ENCODE data around the gene GPC6. TPM values are rescaled to one million over a fixed set of nuclear protein-coding genes. Genes with fewer than 3 reads are reported as not detected.

The GPC6 gene
- polyA plus RNA-seq, 2 of the 4 experiments (the other 2 are of a cell fraction), result 8.0 to 14.4 TPM

DNA sequence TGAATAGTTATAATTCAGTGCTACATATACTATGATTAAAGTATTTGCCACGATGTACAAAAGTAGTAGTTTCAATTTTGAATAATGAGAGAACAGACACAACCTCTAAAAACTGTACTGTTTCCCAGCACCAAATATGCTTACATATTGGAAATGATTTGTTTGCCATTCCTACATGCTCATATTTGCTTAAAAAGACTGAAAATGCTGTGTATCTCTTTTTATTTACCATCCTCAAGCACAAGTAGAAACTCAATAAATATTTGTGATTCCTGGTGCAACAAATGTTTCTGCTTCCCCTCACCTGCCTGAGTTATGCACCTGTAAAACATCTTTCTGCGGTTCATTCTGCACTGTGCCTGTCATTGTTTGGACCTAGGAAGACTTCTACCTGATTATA, 740.7 kb downstream of the GPC6 start:
- no peak for FAIRE-seq
- ChIA-PET CTCF (no interaction called here), POLR2A (no interaction called here)
- 46% methylated on average over 2 of the region's 2 CpGs for WGBS (ENCODE audit: missing lambda C conversion rate)
- Histone ChIP-seq H3K27ac (no peak overlapping the region), H3K4me2 (no peak overlapping the region), H3K4me3 (no peak overlapping the region), H3K9me3 (no peaks in the 10 kb centered on the region), H3K4me1 (peaks cover 14% of the 10 kb centered on the region)
- no peak for ATAC-seq
- DNase-seq (ENCODE audit: low read depth in 1 of 2, low spot score in 1 of 2), result no peak
- TF ChIP-seq FOXS1 (CRISPR knock-in tag; IDR thresholded peaks at IDR 0.05) (no peak), ZSCAN20 (CRISPR knock-in tag; IDR thresholded peaks at IDR 0.05) (no peak), RFX5 (IDR thresholded peaks at IDR 0.05) (no peak), CEBPB (IDR thresholded peaks at IDR 0.05) (no peak), HDAC2 (IDR thresholded peaks at IDR 0.05) (no peak), HOXA7 (CRISPR knock-in tag; IDR thresholded peaks at IDR 0.05) (no peak), RARB (CRISPR knock-in tag; IDR thresholded peaks at IDR 0.05) (no peak), NR3C1 (IDR thresholded peaks at IDR 0.05) (no peak), E2F6 (IDR thresholded peaks at IDR 0.05; ENCODE audit: borderline replicate concordance, low read depth) (no peak), POLR2A (IDR thresholded peaks at IDR 0.05; ENCODE audit: low read length) (no peak), EHMT2 (IDR thresholded peaks at IDR 0.05; ENCODE audit: low read depth) (no peak), ZC3H11A (IDR thresholded peaks at IDR 0.05) (no peak)
- TF ChIP-seq, protein P1, sequence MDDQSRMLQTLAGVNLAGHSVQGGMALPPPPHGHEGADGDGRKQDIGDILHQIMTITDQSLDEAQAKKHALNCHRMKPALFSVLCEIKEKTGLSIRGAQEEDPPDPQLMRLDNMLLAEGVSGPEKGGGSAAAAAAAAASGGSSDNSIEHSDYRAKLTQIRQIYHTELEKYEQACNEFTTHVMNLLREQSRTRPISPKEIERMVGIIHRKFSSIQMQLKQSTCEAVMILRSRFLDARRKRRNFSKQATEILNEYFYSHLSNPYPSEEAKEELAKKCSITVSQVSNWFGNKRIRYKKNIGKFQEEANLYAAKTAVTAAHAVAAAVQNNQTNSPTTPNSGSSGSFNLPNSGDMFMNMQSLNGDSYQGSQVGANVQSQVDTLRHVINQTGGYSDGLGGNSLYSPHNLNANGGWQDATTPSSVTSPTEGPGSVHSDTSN (IDR thresholded peaks at IDR 0.05), result no peak
- TF ChIP-seq, protein P2, sequence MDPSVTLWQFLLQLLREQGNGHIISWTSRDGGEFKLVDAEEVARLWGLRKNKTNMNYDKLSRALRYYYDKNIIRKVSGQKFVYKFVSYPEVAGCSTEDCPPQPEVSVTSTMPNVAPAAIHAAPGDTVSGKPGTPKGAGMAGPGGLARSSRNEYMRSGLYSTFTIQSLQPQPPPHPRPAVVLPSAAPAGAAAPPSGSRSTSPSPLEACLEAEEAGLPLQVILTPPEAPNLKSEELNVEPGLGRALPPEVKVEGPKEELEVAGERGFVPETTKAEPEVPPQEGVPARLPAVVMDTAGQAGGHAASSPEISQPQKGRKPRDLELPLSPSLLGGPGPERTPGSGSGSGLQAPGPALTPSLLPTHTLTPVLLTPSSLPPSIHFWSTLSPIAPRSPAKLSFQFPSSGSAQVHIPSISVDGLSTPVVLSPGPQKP (IDR thresholded peaks at IDR 0.05; ENCODE audit: low read depth, low read length), result no peak

DNA sequence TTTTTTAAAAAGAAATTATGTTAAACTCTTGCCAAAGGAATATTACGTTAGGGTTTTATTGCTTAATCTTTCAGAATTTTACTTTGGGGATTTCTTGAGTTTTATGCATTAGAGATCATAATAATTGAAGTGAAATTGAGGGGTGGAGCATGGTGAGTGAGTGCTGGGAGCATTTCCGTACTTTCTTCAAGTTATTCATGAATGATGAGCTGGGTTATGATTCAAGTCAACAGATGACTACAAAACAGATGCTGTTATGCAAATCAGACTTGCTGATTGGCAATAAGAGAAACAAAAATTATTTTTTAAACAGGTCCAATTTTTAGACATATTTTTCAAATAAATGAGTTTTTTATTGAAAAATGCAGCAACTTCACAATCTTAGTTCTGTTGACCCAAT, 748.6 kb downstream of the GPC6 start:
- WGBS (ENCODE audit: missing lambda C conversion rate), result 37% methylated on average over 2 of the region's 2 CpGs
- ATAC-seq, result no peak
- Histone ChIP-seq H3K27ac (no peak overlapping the region), H3K4me1 (no peaks in the 10 kb centered on the region), H3K9me3 (no peaks in the 10 kb centered on the region), H3K4me3 (no peak overlapping the region), H3K4me2 (no peak overlapping the region)
- ChIA-PET CTCF (no interaction called here), POLR2A (no interaction called here)
- TF ChIP-seq, protein P3, sequence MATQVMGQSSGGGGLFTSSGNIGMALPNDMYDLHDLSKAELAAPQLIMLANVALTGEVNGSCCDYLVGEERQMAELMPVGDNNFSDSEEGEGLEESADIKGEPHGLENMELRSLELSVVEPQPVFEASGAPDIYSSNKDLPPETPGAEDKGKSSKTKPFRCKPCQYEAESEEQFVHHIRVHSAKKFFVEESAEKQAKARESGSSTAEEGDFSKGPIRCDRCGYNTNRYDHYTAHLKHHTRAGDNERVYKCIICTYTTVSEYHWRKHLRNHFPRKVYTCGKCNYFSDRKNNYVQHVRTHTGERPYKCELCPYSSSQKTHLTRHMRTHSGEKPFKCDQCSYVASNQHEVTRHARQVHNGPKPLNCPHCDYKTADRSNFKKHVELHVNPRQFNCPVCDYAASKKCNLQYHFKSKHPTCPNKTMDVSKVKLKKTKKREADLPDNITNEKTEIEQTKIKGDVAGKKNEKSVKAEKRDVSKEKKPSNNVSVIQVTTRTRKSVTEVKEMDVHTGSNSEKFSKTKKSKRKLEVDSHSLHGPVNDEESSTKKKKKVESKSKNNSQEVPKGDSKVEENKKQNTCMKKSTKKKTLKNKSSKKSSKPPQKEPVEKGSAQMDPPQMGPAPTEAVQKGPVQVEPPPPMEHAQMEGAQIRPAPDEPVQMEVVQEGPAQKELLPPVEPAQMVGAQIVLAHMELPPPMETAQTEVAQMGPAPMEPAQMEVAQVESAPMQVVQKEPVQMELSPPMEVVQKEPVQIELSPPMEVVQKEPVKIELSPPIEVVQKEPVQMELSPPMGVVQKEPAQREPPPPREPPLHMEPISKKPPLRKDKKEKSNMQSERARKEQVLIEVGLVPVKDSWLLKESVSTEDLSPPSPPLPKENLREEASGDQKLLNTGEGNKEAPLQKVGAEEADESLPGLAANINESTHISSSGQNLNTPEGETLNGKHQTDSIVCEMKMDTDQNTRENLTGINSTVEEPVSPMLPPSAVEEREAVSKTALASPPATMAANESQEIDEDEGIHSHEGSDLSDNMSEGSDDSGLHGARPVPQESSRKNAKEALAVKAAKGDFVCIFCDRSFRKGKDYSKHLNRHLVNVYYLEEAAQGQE (IDR thresholded peaks at IDR 0.05), result no peak
- TF ChIP-seq EHMT2 (IDR thresholded peaks at IDR 0.05; ENCODE audit: low read depth) (no peak), CEBPB (IDR thresholded peaks at IDR 0.05) (no peak), FOXS1 (CRISPR knock-in tag; IDR thresholded peaks at IDR 0.05) (no peak), CBX2 (IDR thresholded peaks at IDR 0.05; ENCODE audit: borderline replicate concordance, low read depth) (no peak), MAZ (IDR thresholded peaks at IDR 0.05; ENCODE audit: borderline replicate concordance, low read depth, low read length) (no peak), BHLHE40 (IDR thresholded peaks at IDR 0.05; ENCODE audit: low read depth, low read length) (no peak), MYC (IDR thresholded peaks at IDR 0.05; ENCODE audit: borderline replicate concordance, low read length) (no peak), SREBF2 (IDR thresholded peaks at IDR 0.05) (no peak), MAFK (IDR thresholded peaks at IDR 0.05; ENCODE audit: partially characterized antibody) (no peak), HOXB13 (CRISPR knock-in tag; IDR thresholded peaks at IDR 0.05; ENCODE audit: low read depth) (no peak), HOXB5 (CRISPR knock-in tag; IDR thresholded peaks at IDR 0.05) (no peak), TP53 (CRISPR knock-in tag; IDR thresholded peaks at IDR 0.05) (no peak), ZC3H11A (IDR thresholded peaks at IDR 0.05) (no peak), SMC3 (IDR thresholded peaks at IDR 0.05) (no peak)
- TF ChIP-seq, protein P1 (IDR thresholded peaks at IDR 0.05), result no peak
- no peak for FAIRE-seq
- no peak for DNase-seq (ENCODE audit: low read depth in 1 of 2, low spot score in 1 of 2)

Data from A549 (cell line).